AG08395 (cell line): ENCODE data around the gene TMPRSS2.

Experiments
- DNase-seq: peaks from one replicate; pipeline ENCODE4 v3.0.0; 2012; ENCODE audit warnings: mixed read lengths, low spot score

The TMPRSS2 gene

DNA sequence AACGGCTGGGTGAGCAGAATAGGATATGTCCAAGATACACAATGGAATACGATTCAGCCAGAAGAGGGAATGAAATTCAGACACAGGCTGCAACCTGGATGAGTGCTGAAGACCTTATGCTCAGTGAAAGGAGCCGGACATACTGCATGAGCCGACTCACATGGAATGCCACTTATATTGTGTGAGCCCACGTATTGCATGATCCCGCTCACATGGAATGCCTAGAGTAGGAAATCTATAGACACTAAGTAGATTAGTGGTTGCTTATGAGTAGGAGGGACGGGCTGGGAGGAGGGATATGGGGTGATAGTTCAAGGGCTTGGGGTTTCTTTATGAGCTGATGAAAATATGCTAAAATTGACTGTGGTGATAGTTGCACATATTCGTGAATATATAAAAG lies 26.8 kb downstream of the TMPRSS2 start:
- DNase-seq = peak; percentile 38

GRCh38 chr21:41480086-41480690 lies 27.8 kb downstream of the TMPRSS2 start:
- DNase-seq = no peak

- no peak for DNase-seq
These were observed 28.3 kb downstream of the TMPRSS2 start for GRCh38 chr21:41479686-41480085.

DNA sequence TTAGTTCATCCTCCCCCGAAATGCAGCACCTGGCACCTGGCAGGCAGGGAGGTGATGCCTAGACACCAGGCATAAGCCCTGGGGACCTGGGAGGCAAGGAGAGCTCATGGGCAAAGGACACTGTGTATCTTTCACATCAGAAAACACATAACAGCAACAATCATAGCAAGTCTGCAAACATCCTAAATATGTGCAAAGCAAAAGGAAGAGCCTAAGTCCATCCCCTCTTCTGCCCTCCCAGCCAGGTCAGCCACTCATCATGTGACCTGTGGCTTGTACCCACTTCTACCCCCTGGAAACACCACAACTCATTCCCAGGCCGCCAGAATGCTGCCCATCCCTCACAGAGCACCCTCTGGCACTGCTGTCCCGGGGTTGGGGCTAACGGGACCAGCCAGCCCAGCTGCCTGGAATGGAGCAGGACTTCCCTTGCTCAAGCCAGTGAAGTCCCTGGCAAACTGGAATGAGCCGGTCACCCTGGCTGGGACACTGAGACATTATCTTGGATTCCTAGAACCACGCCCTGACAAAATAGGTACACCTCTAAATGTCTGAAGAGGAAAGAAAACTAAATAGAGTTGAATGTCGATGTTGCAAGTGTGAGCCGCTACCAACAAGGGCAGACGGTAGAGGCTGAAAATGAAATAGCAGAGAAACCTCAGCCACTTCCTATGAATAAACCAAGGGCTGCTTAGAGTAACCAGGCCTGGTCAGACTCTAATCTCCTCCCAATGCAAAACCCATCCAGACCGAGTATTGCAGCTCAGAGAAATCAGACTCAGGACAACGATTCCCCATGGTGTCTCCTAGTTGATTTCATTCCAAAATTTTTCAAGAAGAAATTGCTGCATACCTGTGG lies 29.4 kb downstream of the TMPRSS2 start:
- no peak for DNase-seq

- peak; percentile 39 for DNase-seq
These were observed 30.2 kb downstream of the TMPRSS2 start for GRCh38 chr21:41477641-41478318.

DNA sequence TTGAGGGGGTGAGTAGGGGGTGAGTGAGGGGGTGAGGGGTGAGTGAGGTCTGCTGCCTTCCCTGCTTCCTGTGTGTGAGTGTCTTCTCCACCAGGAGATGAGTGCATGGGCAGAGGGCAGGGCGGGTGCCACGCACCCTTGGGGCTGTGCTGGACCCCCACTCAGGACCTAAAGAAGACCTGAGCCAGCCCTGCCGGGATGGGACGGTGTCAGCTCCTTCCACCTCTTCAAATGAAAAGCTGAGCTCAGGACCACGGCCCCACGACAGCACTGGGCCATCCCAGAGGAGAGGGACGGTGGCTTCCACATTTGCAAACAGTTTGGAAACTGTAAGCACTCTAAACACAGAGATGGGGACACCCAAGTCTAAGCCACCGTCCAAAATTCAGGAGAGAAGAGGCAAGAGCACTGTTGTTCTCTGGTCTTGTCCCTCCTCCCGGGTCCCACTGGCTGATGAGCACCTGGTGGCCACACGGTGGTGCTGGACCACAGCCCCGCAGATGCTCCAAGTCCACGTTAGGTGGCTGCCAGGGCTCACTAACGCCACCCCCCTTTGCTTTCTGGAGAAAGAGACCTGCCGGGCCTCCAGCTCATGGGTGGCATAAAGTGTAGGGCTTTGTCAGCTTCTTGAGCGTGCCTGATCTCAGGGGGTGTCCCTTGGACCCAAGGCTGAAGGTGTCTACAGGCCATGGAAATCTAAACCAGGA lies 32.1 kb downstream of the TMPRSS2 start:
- no peak for DNase-seq

GRCh38 chr21:41472753-41473548 lies 35.0 kb downstream of the TMPRSS2 start:
- no peak for DNase-seq

DNA sequence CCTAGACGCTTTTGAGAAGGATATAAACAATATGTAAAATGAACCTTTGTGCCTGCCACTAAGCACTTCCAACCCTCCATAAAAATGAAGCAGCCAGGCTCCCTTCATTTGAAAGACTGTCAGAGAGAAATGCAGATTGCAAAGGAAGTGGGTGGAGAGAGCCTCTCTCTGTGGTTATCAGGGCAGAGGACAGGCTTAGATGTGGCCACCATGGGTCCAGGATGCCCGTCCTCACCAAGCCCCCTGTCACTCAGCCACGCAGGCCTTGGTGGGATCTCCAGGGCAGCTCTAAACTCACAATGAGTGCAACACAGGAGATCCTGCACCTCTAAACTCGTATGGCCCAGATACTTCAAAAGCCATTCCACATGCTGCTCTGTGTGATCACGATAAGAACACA lies 37.9 kb downstream of the TMPRSS2 start:
- no peak for DNase-seq

GRCh38 chr21:41466024-41466820 lies 41.7 kb downstream of the TMPRSS2 start:
- no peak for DNase-seq

DNA sequence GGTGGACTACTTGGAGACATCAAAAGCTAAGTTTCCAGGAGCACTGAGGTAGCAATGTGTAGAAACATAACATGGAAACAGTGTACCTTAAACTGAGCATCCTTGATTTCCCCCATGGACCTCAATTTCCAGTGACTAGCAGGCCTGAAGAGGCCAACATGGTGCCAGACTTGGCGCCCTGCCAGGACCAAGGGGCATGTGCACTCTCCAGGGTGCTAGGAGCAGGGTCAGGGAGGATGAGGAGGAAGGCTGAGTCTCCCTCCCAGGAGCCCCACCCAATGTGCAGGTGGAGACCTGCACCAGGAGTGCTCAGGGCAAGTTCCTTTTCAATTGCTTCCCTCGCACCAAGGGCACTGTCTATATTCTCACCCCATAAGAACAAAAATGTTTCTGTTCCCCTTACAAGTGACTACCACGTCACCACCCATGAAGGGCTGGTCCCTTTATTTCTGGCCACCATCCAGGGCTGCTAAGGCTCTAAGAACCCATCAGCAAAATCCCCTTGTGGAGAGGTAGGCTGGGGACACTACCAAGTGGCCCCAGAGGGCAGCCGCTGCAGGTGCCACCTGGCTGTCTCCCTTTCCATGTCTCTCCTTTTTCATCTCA lies 42.7 kb downstream of the TMPRSS2 start:
- DNase-seq = no peak

GRCh38 chr21:41460578-41461527 lies 47.1 kb downstream of the TMPRSS2 start:
- DNase-seq = peak; percentile 88

GRCh38 chr21:41459884-41460534 lies 47.9 kb downstream of the TMPRSS2 start:
- DNase-seq = no peak

GRCh38 chr21:41458559-41458958 lies 49.4 kb downstream of the TMPRSS2 start:
- DNase-seq = no peak

DNA sequence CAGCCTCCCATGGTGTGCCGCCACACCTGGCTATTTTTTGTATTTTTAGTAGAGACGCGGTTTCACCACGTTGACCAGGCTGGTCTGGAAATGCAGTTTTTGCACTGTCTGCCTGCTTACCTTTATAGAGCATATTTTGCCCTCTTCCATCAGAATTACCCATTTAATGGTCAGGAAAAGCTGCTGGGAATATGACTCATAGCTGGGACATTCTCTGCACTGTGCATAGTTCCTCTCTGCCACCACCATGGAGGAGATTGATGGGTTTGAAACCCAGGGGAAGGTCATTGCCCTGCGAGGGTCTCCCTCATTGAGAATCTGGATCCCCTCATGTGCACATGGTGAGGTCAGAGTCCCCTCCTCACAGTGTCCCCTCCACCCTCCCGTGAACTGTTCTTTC lies 49.8 kb downstream of the TMPRSS2 start:
- peak; percentile 70 for DNase-seq

GRCh38 chr21:41453761-41454160 lies 54.2 kb downstream of the TMPRSS2 start:
- no peak for DNase-seq

- DNase-seq = no peak
These were observed 54.8 kb downstream of the TMPRSS2 start for GRCh38 chr21:41453198-41453597.

- no peak for DNase-seq
These were observed 55.9 kb downstream of the TMPRSS2 start for GRCh38 chr21:41451753-41452676.
